IPS-18c (cell line): Measurements from ENCODE around the gene RNF212.
"Not testable (repeated sequence)": the region's sequence is repeated elsewhere in the genome, so short reads cannot be mapped to it uniquely, and the experiment has no call there.

Experiments
- H3K4me3 ChIP-seq: 2 replicates; pipeline ENCODE4 v1.7.0; 2013; ENCODE audit warnings: low read depth, mild to moderate bottlenecking, low read length, moderate library complexity; ENCODE audit not compliant: insufficient read depth
- H3K9me3 ChIP-seq: one replicate; pipeline ENCODE4 v1.6.1; 2013; ENCODE audit warnings: mild to moderate bottlenecking, low read length, moderate library complexity; ENCODE audit not compliant: control insufficient read depth, insufficient read depth

Gene RNF212

GRCh38 chr4:1125466-1125865 is 12.1 kb upstream of the RNF212 start:
- not testable (repeated sequence) for H3K4me3 ChIP-seq, H3K9me3 ChIP-seq

- Histone ChIP-seq H3K4me3 (no peak overlapping the region), H3K9me3 (peaks cover 3% of the 10 kb centered on the region)
These were observed 11.5 kb upstream of the RNF212 start for GRCh38 chr4:1124818-1125217.

- no peak overlapping the region for H3K4me3 ChIP-seq
- H3K9me3 ChIP-seq: no peaks in the 10 kb centered on the region
These were observed 9.1 kb upstream of the RNF212 start for GRCh38 chr4:1122505-1122904.

- H3K4me3 ChIP-seq: no peak overlapping the region
- no peaks in the 10 kb centered on the region for H3K9me3 ChIP-seq
These were observed 3.5 kb upstream of the RNF212 start for GRCh38 chr4:1116838-1117237.

- Histone ChIP-seq H3K9me3 (no peaks in the 10 kb centered on the region), H3K4me3 (no peak overlapping the region)
These were observed 2.3 kb upstream of the RNF212 start for GRCh38 chr4:1115528-1116293.

- H3K9me3 ChIP-seq: no peaks in the 10 kb centered on the region
- H3K4me3 ChIP-seq: no peak overlapping the region
These were observed 562 bp downstream of the RNF212 start for GRCh38 chr4:1112821-1113182.

- H3K4me3 ChIP-seq: no peak overlapping the region
- H3K9me3 ChIP-seq: no peaks in the 10 kb centered on the region
These were observed 1.1 kb downstream of the RNF212 start for GRCh38 chr4:1112174-1112820.

GRCh38 chr4:1111259-1111809 is 2.0 kb downstream of the RNF212 start:
- no peak overlapping the region for H3K4me3 ChIP-seq
- H3K9me3 ChIP-seq: no peaks in the 10 kb centered on the region

- no peak overlapping the region for H3K4me3 ChIP-seq
- no peaks in the 10 kb centered on the region for H3K9me3 ChIP-seq
These were observed 3.4 kb downstream of the RNF212 start for GRCh38 chr4:1109898-1110506.

GRCh38 chr4:1109333-1109732 is 4.0 kb downstream of the RNF212 start:
- H3K9me3 ChIP-seq: no peaks in the 10 kb centered on the region
- H3K4me3 ChIP-seq: no peak overlapping the region

GRCh38 chr4:1105662-1106061 is 7.7 kb downstream of the RNF212 start:
- H3K9me3 ChIP-seq: no peaks in the 10 kb centered on the region
- no peak overlapping the region for H3K4me3 ChIP-seq

- H3K9me3 ChIP-seq: no peaks in the 10 kb centered on the region
- H3K4me3 ChIP-seq: no peak overlapping the region
These were observed 8.3 kb downstream of the RNF212 start for GRCh38 chr4:1105067-1105466.

GRCh38 chr4:1104647-1105046 is 8.7 kb downstream of the RNF212 start:
- H3K9me3 ChIP-seq: no peaks in the 10 kb centered on the region
- no peak overlapping the region for H3K4me3 ChIP-seq

- Histone ChIP-seq H3K4me3 (no peak overlapping the region), H3K9me3 (no peaks in the 10 kb centered on the region)
These were observed 13.6 kb downstream of the RNF212 start for GRCh38 chr4:1099684-1100335.

- no peak overlapping the region for H3K4me3 ChIP-seq
- H3K9me3 ChIP-seq: no peaks in the 10 kb centered on the region
These were observed 14.1 kb downstream of the RNF212 start for GRCh38 chr4:1099270-1099669.

GRCh38 chr4:1098311-1098925 is 14.9 kb downstream of the RNF212 start:
- no peaks in the 10 kb centered on the region for H3K9me3 ChIP-seq
- no peak overlapping the region for H3K4me3 ChIP-seq

- H3K4me3 ChIP-seq: no peak overlapping the region
- H3K9me3 ChIP-seq: no peaks in the 10 kb centered on the region
These were observed 15.8 kb downstream of the RNF212 start for GRCh38 chr4:1097553-1097952.
